Measurements from ENCODE around the gene NELL1. TPM values are rescaled to one million over a fixed set of nuclear protein-coding genes. Genes with fewer than 3 reads are reported as not detected.

Gene NELL1
- total RNA-seq, 6 experiments from 2014 or later, result not detected

- no peak for TF ChIP-seq CTCF (IDR thresholded peaks at IDR 0.05)
- Mint-ChIP-seq H3K27me3 (ENCODE audit: insufficient read depth) (peaks cover 11% of the 10 kb centered on the region), H3K9me3 (no peaks in the 10 kb centered on the region), H3K4me1 (ENCODE audit: low read depth) (no peaks in the 10 kb centered on the region), H3K27ac (no peak overlapping the region), H3K4me3 (no peak overlapping the region), H3K36me3 (ENCODE audit: low read depth) (no peaks in the 10 kb centered on the region)
- DNase-seq, result no peak
These were observed 42.4 kb upstream of the NELL1 start for GRCh38 chr11:20627026-20627425.

- no peak overlapping the region for H3K27ac Mint-ChIP-seq
- no peaks in the 10 kb centered on the region for H3K9me3 Mint-ChIP-seq
- TF ChIP-seq CTCF (IDR thresholded peaks at IDR 0.05), result no peak
- no peak for DNase-seq
- no peak overlapping the region for H3K4me3 Mint-ChIP-seq
- H3K27me3 Mint-ChIP-seq (ENCODE audit: insufficient read depth), result peaks cover 11% of the 10 kb centered on the region
- no peaks in the 10 kb centered on the region for H3K4me1 Mint-ChIP-seq (ENCODE audit: low read depth)
- H3K36me3 Mint-ChIP-seq (ENCODE audit: low read depth), result no peaks in the 10 kb centered on the region
These were observed 41.7 kb upstream of the NELL1 start for GRCh38 chr11:20627701-20628100.

GRCh38 chr11:20631519-20632168 is 37.7 kb upstream of the NELL1 start:
- no peak for TF ChIP-seq CTCF (IDR thresholded peaks at IDR 0.05)
- no peaks in the 10 kb centered on the region for H3K36me3 Mint-ChIP-seq (ENCODE audit: low read depth)
- H3K27ac Mint-ChIP-seq, result no peak overlapping the region
- H3K27me3 Mint-ChIP-seq (ENCODE audit: insufficient read depth), result peaks cover 1% of the 10 kb centered on the region; the same call in 1 of the 2 replicates
- H3K4me1 Mint-ChIP-seq (ENCODE audit: low read depth), result no peaks in the 10 kb centered on the region
- DNase-seq, result no peak
- H3K4me3 Mint-ChIP-seq, result no peak overlapping the region
- no peaks in the 10 kb centered on the region for H3K9me3 Mint-ChIP-seq

- Mint-ChIP-seq H3K4me3 (no peak overlapping the region), H3K27ac (no peak overlapping the region), H3K36me3 (ENCODE audit: low read depth) (no peaks in the 10 kb centered on the region), H3K9me3 (no peaks in the 10 kb centered on the region), H3K4me1 (ENCODE audit: low read depth) (no peaks in the 10 kb centered on the region), H3K27me3 (ENCODE audit: insufficient read depth) (peaks cover 1% of the 10 kb centered on the region; the same call in 1 of the 2 replicates)
- no peak for TF ChIP-seq CTCF (IDR thresholded peaks at IDR 0.05)
- DNase-seq, result no peak
These were observed 37.2 kb upstream of the NELL1 start for GRCh38 chr11:20632169-20632532.

GRCh38 chr11:20634044-20634443 is 35.3 kb upstream of the NELL1 start:
- DNase-seq, result no peak
- H3K27me3 Mint-ChIP-seq (ENCODE audit: insufficient read depth), result peaks cover 1% of the 10 kb centered on the region; the same call in 1 of the 2 replicates
- H3K9me3 Mint-ChIP-seq, result no peaks in the 10 kb centered on the region
- no peaks in the 10 kb centered on the region for H3K4me1 Mint-ChIP-seq (ENCODE audit: low read depth)
- no peak overlapping the region for H3K4me3 Mint-ChIP-seq
- TF ChIP-seq CTCF (IDR thresholded peaks at IDR 0.05), result no peak
- H3K27ac Mint-ChIP-seq, result no peak overlapping the region
- no peaks in the 10 kb centered on the region for H3K36me3 Mint-ChIP-seq (ENCODE audit: low read depth)
